Stimulated activated effector memory CD8-positive, alpha-beta T cell treated with anti-CD3 and anti-CD28 coated beads, Interleukin-12 subunit alpha, Interleukin-12 subunit beta, amount 100 ng/mL, for 72 hours (primary cell): Measurements from ENCODE around the gene AGAP1.

Source experiments
- ATAC-seq: fragments of 150-1000 bp; cut with Tn5 transposase; 2 replicates; pipeline ENCODE4 v1.10.0; 2021
- DNase-seq, 2 donors: peaks; one replicate each; pipeline ENCODE4 v3.0.0; 2021 to 2022; ENCODE audit warnings: low spot score in 2 of 2
- H3K27ac Mint-ChIP-seq: one replicate; pipeline ENCODE4 v1.8.0; 2022; ENCODE audit warnings: mild to moderate bottlenecking, mixed read lengths
- H3K36me3 Mint-ChIP-seq: one replicate; pipeline ENCODE4 v1.8.0; 2022; ENCODE audit warnings: mild to moderate bottlenecking, mixed read lengths
- H3K4me1 Mint-ChIP-seq: one replicate; pipeline ENCODE4 v1.8.0; 2022; ENCODE audit warnings: mixed read lengths
- H3K4me3 Mint-ChIP-seq: one replicate; pipeline ENCODE4 v1.8.0; 2022; ENCODE audit warnings: mild to moderate bottlenecking, mixed read lengths
- H3K9me3 Mint-ChIP-seq: one replicate; pipeline ENCODE4 v1.8.0; 2022; ENCODE audit warnings: mixed read lengths

The AGAP1 gene

DNA sequence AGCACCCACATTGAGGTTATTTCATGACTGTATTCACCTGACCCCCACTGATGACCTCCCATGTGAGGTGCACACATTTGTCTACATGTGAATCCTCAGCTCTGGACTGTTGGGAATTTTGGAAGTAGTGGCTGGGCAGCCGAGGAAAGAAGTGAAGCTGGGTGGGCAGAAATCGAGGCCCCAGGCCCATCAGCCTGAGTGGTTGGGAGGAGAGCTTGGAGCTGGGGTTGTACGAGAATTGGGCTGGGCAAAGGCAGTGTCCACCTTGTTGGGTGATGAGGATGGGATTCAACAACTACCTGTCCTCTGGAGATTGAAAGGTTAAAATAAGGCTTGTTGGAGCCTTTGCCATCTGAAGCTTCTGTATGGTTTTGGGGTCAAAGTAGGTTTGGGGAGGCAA, 35.8 kb downstream of the AGAP1 start:
- no peak overlapping the region for H3K27ac Mint-ChIP-seq
- H3K9me3 Mint-ChIP-seq, result no peaks in the 10 kb centered on the region
- H3K4me3 Mint-ChIP-seq, result no peak overlapping the region
- DNase-seq, result no peak
- H3K36me3 Mint-ChIP-seq, result no peaks in the 10 kb centered on the region
- ATAC-seq, result no peak
- H3K4me1 Mint-ChIP-seq, result no peaks in the 10 kb centered on the region

DNA sequence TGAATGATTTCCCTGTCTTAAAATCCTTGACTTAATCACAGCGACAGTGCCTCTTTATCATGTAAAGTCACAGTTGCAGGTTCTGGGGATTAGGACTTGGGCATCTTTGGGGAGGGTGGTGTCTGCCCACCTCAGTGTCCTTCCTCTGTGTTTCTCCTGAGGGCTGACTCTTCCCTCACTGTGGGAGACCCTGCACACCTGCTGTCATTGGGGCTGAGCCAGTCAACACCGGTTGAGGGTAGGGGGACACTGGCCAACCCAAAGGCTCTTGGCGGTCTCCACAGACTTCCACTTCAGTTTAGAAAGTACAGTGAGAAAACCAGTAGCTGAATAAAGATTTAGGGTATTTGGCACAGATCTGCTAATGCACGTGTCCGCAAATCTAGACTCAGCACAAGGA, 36.9 kb downstream of the AGAP1 start:
- Mint-ChIP-seq H3K4me1 (no peaks in the 10 kb centered on the region), H3K27ac (no peak overlapping the region), H3K36me3 (no peaks in the 10 kb centered on the region), H3K9me3 (no peaks in the 10 kb centered on the region), H3K4me3 (no peak overlapping the region)
- DNase-seq (no peak), ATAC-seq (no peak)

DNA sequence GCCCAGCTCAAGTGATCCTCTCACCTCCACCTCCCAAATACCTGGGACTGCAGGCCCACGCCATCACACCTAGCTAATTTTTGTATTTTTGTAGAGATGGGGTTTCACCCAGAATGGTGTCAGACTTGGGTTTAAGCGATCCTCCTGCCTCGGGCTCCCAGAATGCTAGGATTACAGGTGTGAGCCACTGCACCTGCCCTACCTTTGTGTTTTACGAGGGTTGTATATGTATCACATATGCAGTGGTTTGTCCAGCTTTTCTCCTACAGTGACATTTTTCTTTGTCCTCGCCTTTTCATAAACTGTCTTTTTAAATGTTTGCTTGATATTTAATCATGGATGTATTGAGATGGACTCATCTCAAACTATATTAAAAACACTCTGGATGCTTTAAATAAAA, 38.5 kb downstream of the AGAP1 start:
- H3K4me3 Mint-ChIP-seq, result no peak overlapping the region
- H3K9me3 Mint-ChIP-seq, result no peaks in the 10 kb centered on the region
- no peak overlapping the region for H3K27ac Mint-ChIP-seq
- DNase-seq (no peak), ATAC-seq (no peak)
- no peaks in the 10 kb centered on the region for H3K36me3 Mint-ChIP-seq
- no peaks in the 10 kb centered on the region for H3K4me1 Mint-ChIP-seq

GRCh38 chr2:235533198-235533597, 39.4 kb downstream of the AGAP1 start:
- H3K4me1 Mint-ChIP-seq, result no peaks in the 10 kb centered on the region
- DNase-seq, result no peak
- no peaks in the 10 kb centered on the region for H3K9me3 Mint-ChIP-seq
- no peak for ATAC-seq
- no peak overlapping the region for H3K4me3 Mint-ChIP-seq
- no peaks in the 10 kb centered on the region for H3K36me3 Mint-ChIP-seq
- no peak overlapping the region for H3K27ac Mint-ChIP-seq

GRCh38 chr2:235533616-235534385, 40.0 kb downstream of the AGAP1 start:
- DNase-seq, result no peak
- ATAC-seq, result no peak
- no peaks in the 10 kb centered on the region for H3K9me3 Mint-ChIP-seq
- H3K36me3 Mint-ChIP-seq, result no peaks in the 10 kb centered on the region
- H3K4me1 Mint-ChIP-seq, result no peaks in the 10 kb centered on the region
- no peak overlapping the region for H3K27ac Mint-ChIP-seq
- no peak overlapping the region for H3K4me3 Mint-ChIP-seq

GRCh38 chr2:235534678-235535422, 41.0 kb downstream of the AGAP1 start:
- no peak for ATAC-seq

DNA sequence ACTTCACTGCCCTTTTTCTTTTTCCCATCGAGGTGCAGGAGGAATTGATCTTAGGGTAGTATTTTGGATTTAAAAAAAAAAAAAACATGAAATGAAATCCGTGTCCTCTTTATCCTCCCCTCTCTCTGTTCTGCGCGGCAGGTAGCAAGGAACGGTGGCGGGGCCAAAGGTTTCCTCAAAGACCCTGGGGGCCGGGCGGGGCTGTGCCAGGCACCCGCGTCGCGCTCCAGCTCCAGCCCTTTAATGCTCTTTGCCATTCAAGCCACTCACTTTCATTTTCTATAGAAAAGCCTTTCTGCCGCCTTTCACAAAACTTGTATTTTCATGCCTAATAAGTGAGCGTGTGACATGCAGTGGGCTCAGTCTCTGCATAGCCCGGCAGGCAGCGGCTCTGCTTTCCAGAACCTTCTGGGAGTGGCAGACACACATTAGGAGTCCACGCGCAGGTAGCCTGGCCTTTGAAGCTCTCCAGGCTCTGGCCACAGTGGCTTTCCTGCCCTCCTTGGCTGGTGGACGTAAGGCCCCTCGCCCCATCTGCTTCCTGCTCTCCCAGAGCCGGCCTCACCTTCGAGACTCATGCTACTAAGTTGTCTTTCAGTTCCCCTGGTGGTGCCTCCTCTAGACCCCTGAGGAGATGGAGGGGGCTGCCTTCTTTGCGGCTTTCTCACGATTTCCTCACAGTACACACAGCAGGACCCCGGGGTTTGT, 41.7 kb downstream of the AGAP1 start:
- ATAC-seq (no peak), DNase-seq (no peak)
- Mint-ChIP-seq H3K4me3 (no peak overlapping the region), H3K4me1 (no peaks in the 10 kb centered on the region), H3K27ac (no peak overlapping the region), H3K36me3 (no peaks in the 10 kb centered on the region), H3K9me3 (no peaks in the 10 kb centered on the region)

More at GRCh38 chr2:235534678-235535422, 41.0 kb downstream of the AGAP1 start:
- no peaks in the 10 kb centered on the region for H3K4me1 Mint-ChIP-seq
- H3K27ac Mint-ChIP-seq, result no peak overlapping the region
- H3K4me3 Mint-ChIP-seq, result no peak overlapping the region
- DNase-seq, result no peak
- H3K9me3 Mint-ChIP-seq, result no peaks in the 10 kb centered on the region
- H3K36me3 Mint-ChIP-seq, result no peaks in the 10 kb centered on the region

DNA sequence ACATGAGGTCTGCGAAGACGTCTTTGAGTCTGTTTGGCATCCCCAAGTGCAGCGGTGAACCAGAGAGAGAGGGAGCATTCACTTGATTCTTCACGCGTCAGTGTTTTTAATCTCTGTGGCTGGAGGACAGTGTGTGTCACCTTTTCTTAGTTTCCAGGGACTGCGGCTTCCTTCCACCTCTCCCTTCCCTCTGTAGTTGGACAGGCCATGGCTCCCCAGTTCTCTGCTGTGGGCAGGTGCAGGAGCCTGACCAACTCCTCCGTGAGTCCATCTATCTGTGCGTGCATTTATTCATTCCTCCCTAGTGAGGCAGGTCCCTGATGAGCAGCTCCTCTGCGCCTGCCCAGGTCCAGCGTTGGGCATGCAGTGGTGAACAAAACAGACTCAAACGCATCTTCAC, 42.9 kb downstream of the AGAP1 start:
- H3K27ac Mint-ChIP-seq, result no peak overlapping the region
- H3K9me3 Mint-ChIP-seq, result no peaks in the 10 kb centered on the region
- H3K36me3 Mint-ChIP-seq, result no peaks in the 10 kb centered on the region
- H3K4me1 Mint-ChIP-seq, result no peaks in the 10 kb centered on the region
- ATAC-seq (no peak), DNase-seq (no peak)
- no peak overlapping the region for H3K4me3 Mint-ChIP-seq

- DNase-seq (no peak), ATAC-seq (no peak)
- no peaks in the 10 kb centered on the region for H3K36me3 Mint-ChIP-seq
- no peaks in the 10 kb centered on the region for H3K9me3 Mint-ChIP-seq
- H3K4me1 Mint-ChIP-seq, result no peaks in the 10 kb centered on the region
- no peak overlapping the region for H3K4me3 Mint-ChIP-seq
- no peak overlapping the region for H3K27ac Mint-ChIP-seq
These were observed 43.3 kb downstream of the AGAP1 start for GRCh38 chr2:235537186-235537585.

GRCh38 chr2:235537587-235537986, 43.7 kb downstream of the AGAP1 start:
- no peaks in the 10 kb centered on the region for H3K36me3 Mint-ChIP-seq
- H3K4me3 Mint-ChIP-seq, result no peak overlapping the region
- H3K27ac Mint-ChIP-seq, result no peak overlapping the region
- no peaks in the 10 kb centered on the region for H3K4me1 Mint-ChIP-seq
- no peak for DNase-seq
- H3K9me3 Mint-ChIP-seq, result no peaks in the 10 kb centered on the region
- ATAC-seq, result no peak

DNA sequence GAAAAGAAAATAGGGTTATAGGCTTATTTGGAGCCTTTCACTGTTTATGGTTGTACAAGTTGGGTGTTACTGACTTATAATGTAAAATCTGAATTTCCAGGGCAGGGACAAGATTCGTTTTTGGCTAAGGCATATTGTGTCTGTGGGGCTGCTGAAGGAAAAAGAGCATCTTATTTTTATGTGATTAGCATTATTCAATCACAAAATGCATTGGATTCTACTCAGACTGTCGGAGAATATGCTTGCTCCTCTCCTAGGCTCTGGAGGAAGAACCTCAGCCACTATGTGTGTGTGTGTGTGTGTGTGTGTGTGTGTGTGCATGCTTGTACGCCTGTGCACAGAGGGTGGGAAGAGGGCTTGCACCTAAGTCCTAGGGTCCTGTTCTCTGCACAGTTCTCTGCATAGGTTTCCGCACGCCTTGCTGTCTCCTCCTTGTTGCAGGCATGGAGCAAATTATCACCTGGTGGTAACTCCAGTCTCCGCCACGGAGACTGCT, 44.3 kb downstream of the AGAP1 start:
- no peak overlapping the region for H3K27ac Mint-ChIP-seq
- H3K9me3 Mint-ChIP-seq, result no peaks in the 10 kb centered on the region
- ATAC-seq, result no peak
- H3K4me1 Mint-ChIP-seq, result peaks cover 4% of the 10 kb centered on the region
- DNase-seq, result no peak
- H3K36me3 Mint-ChIP-seq, result no peaks in the 10 kb centered on the region
- H3K4me3 Mint-ChIP-seq, result no peak overlapping the region

- H3K27ac Mint-ChIP-seq, result no peak overlapping the region
- no peak overlapping the region for H3K4me3 Mint-ChIP-seq
- H3K9me3 Mint-ChIP-seq, result no peaks in the 10 kb centered on the region
- peaks cover 7% of the 10 kb centered on the region for H3K4me1 Mint-ChIP-seq
- no peak for DNase-seq
- no peaks in the 10 kb centered on the region for H3K36me3 Mint-ChIP-seq
- no peak for ATAC-seq
These were observed 45.1 kb downstream of the AGAP1 start for GRCh38 chr2:235538981-235539380.

GRCh38 chr2:235539773-235540172, 45.9 kb downstream of the AGAP1 start:
- Mint-ChIP-seq H3K27ac (no peak overlapping the region), H3K36me3 (no peaks in the 10 kb centered on the region)

DNA sequence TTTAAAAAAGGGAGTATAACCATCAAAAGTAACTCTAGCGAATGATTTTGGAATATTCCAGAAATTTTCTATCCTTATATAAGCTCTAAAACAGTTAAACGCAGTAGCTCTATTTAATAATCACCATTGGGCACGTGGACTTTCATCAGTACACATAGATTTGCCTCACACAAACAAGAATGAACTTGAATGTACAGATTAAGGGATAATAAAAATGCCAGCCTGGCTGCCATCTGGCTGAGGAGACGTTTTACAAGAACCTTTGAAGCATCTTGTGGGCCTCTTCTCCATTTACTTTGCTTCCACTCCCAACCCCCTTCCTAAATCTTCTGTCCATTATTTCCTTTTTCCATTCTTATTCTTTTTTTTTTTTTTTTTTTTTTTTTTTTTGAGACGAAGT, 47.2 kb downstream of the AGAP1 start:
- Mint-ChIP-seq H3K4me1 (peaks cover 12% of the 10 kb centered on the region), H3K27ac (no peak overlapping the region), H3K36me3 (no peaks in the 10 kb centered on the region), H3K9me3 (no peaks in the 10 kb centered on the region), H3K4me3 (no peak overlapping the region)
- ATAC-seq, result no peak
- no peak for DNase-seq

More at GRCh38 chr2:235539773-235540172, 45.9 kb downstream of the AGAP1 start:
- ATAC-seq (no peak), DNase-seq (no peak)
- H3K4me3 Mint-ChIP-seq, result no peak overlapping the region
- H3K9me3 Mint-ChIP-seq, result no peaks in the 10 kb centered on the region
- peaks cover 7% of the 10 kb centered on the region for H3K4me1 Mint-ChIP-seq

GRCh38 chr2:235541838-235542549, 48.2 kb downstream of the AGAP1 start:
- Mint-ChIP-seq H3K4me3 (no peak overlapping the region), H3K9me3 (no peaks in the 10 kb centered on the region), H3K27ac (no peak overlapping the region), H3K36me3 (no peaks in the 10 kb centered on the region), H3K4me1 (peaks cover 12% of the 10 kb centered on the region)
- ATAC-seq (no peak), DNase-seq (no peak)
